Neural progenitor cell (in vitro differentiated cells): ENCODE results near the gene BTBD7. TPM values are rescaled to one million over a fixed set of nuclear protein-coding genes. Genes with fewer than 3 reads are reported as not detected.

Source experiments
- DNase-seq: peaks from one replicate; pipeline ENCODE4 v3.0.0-alpha.2; 2016; ENCODE audit warnings: low spot score
- H2AFZ ChIP-seq: fragments of 200-600 bp; sonication (generic); replicated peaks from 2 replicates; pipeline ENCODE4 v1.6.1; 2016; ENCODE audit warnings: antibody characterized with exemption
- H3F3A ChIP-seq: fragments of 200-600 bp; sonication (generic); 2 replicates; pipeline ENCODE4 v1.6.1; 2016; ENCODE audit warnings: antibody characterized with exemption, low read depth
- H3K27ac ChIP-seq: fragments of 200-600 bp; sonication (generic); 2 replicates; pipeline ENCODE4 v1.5.1; 2016; ENCODE audit warnings: mild to moderate bottlenecking
- H3K27me3 ChIP-seq: fragments of 200-600 bp; sonication (generic); 2 replicates; pipeline ENCODE4 v1.6.1; 2016; ENCODE audit warnings: mild to moderate bottlenecking, moderate library complexity
- H3K36me3 ChIP-seq: fragments of 200-600 bp; sonication (generic); 2 replicates; pipeline ENCODE4 v1.5.1; 2016
- H3K4me1 ChIP-seq: fragments of 200-600 bp; sonication (generic); 2 replicates; pipeline ENCODE4 v1.6.1; 2016; ENCODE audit warnings: mixed run types
- H3K4me2 ChIP-seq: fragments of 200-600 bp; sonication (generic); 2 replicates; pipeline ENCODE4 v1.6.1; 2016
- H3K4me3 ChIP-seq: fragments of 200-600 bp; sonication (generic); 2 replicates; pipeline ENCODE4 v1.5.1; 2016
- H3K79me2 ChIP-seq: fragments of 200-600 bp; sonication (generic); 2 replicates; pipeline ENCODE4 v1.6.1; 2016; ENCODE audit warnings: low read depth
- H3K9ac ChIP-seq: fragments of 200-600 bp; sonication (generic); 2 replicates; pipeline ENCODE4 v1.6.1; 2016
- H3K9me3 ChIP-seq: fragments of 200-600 bp; sonication (generic); 2 replicates; pipeline ENCODE4 v1.5.1; 2016; ENCODE audit warnings: low read depth
- H4K20me1 ChIP-seq: fragments of 200-600 bp; sonication (generic); 2 replicates; pipeline ENCODE4 v1.6.1; 2016; ENCODE audit warnings: low read depth
- H3K27ac Mint-ChIP-seq: 3 replicates; pipeline ENCODE4 v1.8.0; 2021; ENCODE audit warnings: mixed read lengths
- H3K27me3 Mint-ChIP-seq: 2 replicates; pipeline ENCODE4 v1.8.0; 2022; ENCODE audit warnings: low read depth, mild to moderate bottlenecking, inconsistent platforms, moderate library complexity, mixed read lengths; ENCODE audit not compliant: insufficient read depth
- H3K36me3 Mint-ChIP-seq: 3 replicates; pipeline ENCODE4 v1.8.0; 2021; ENCODE audit warnings: mixed read lengths
- H3K4me1 Mint-ChIP-seq: 3 replicates; pipeline ENCODE4 v1.8.0; 2021; ENCODE audit warnings: mixed read lengths
- H3K4me3 Mint-ChIP-seq: 3 replicates; pipeline ENCODE4 v1.8.0; 2021; ENCODE audit warnings: mild to moderate bottlenecking, moderate library complexity, mixed read lengths
- H3K9me3 Mint-ChIP-seq: 3 replicates; pipeline ENCODE4 v1.8.0; 2020; ENCODE audit warnings: mixed read lengths
- CTCF ChIP-seq: fragments of 200-600 bp; sonication (generic); IDR thresholded peaks from 2 replicates; pipeline ENCODE4 v1.5.1; 2017; ENCODE audit warnings: antibody characterized with exemption, mild to moderate bottlenecking
- EZH2 ChIP-seq: fragments of 200-600 bp; sonication (generic); IDR thresholded peaks from 2 replicates; pipeline ENCODE4 v1.6.1; 2017; ENCODE audit warnings: antibody characterized with exemption, mild to moderate bottlenecking, moderate library complexity
- EZH2phosphoT487 ChIP-seq: fragments of 200-600 bp; sonication (generic); IDR thresholded peaks from 2 replicates; pipeline ENCODE4 v1.6.1; 2017; ENCODE audit warnings: antibody characterized with exemption
- total RNA-seq: library from RNA; depleted of rRNA; stranded (reverse); fragments of >200 nt; gene quantifications from 2 replicates; pipeline ENCODE4 v1.2.3, GENCODE V29; 2015; ENCODE audit warnings: low replicate concordance

Gene BTBD7
- total RNA-seq, 1 donor from 2014 or later = 44.7 TPM

- TF ChIP-seq EZH2phosphoT487 (no peak), EZH2 (no peak), CTCF (no peak)
- peaks cover 27% of the 10 kb centered on the region for H3K4me1 ChIP-seq
- peaks cover 5% of the 10 kb centered on the region for H3K27me3 Mint-ChIP-seq
- no peaks in the 10 kb centered on the region for H3K27me3 ChIP-seq
- H3K9me3 ChIP-seq = no peaks in the 10 kb centered on the region
- peaks cover 31% of the 10 kb centered on the region for H4K20me1 ChIP-seq
- H3K4me2 ChIP-seq = peak overlapping the region; percentile 19
- H2AFZ ChIP-seq = no peak overlapping the region
- peaks cover 17% of the 10 kb centered on the region for H3F3A ChIP-seq
- no peaks in the 10 kb centered on the region for H3K36me3 ChIP-seq
- H3K27ac Mint-ChIP-seq = no peak overlapping the region
- no peak overlapping the region for H3K4me3 Mint-ChIP-seq
- H3K9ac ChIP-seq = no peak overlapping the region
- peak overlapping the region; percentile 57 for H3K27ac ChIP-seq
- H3K4me1 Mint-ChIP-seq = peaks cover 20% of the 10 kb centered on the region
- DNase-seq = no peak
- H3K36me3 Mint-ChIP-seq = peaks cover 2% of the 10 kb centered on the region
- peaks cover 100% of the 10 kb centered on the region for H3K79me2 ChIP-seq
- no peaks in the 10 kb centered on the region for H3K9me3 Mint-ChIP-seq
- no peak overlapping the region for H3K4me3 ChIP-seq
Measured at GRCh38 chr14:93303659-93304058, 29.2 kb downstream of the BTBD7 start.

DNA sequence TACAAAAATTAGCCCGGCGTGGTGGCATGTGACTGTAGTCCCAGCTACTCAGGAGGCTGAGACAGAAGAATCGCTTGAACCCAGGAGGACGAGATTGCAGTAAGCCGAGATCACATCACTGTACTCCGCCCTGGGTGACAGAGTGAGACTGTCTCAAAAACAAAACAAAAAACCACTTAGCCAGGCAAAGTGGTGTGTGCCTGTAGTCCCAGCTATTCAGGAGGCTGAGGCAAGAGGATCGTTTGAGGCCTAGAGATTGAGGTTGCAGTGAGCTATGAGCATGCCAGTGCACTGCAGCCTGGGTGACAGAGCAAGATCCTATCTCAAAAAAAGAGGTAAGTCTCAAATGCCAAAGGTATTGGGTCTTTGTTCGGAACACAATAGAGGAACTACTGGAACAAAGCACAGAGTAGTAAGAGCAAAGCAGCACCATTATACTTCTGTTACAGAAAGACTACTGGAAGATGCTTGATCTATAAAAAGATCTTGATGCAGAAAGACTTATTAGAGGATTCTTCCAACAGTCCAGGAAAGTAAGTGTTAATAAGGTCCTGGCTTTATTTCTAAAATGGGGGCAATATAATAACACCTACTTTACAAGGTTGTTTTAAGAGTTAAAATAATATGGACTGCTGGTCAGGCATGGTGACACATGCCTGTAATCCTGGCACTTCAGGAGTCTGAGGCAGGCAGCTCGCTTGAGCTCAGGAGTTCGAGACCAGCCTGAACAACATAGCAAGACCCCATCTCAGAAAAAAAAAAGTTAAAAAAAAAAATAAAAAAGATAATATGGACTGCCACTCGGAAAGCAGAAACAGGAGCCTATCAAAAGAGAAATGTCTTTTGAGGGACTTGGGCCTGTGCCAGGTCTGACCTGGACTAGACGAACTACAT lies 29.9 kb downstream of the BTBD7 start:
- TF ChIP-seq CTCF = no peak
- TF ChIP-seq EZH2phosphoT487 = no peak
- peak; percentile 43 for DNase-seq
- no peak overlapping the region for H3K4me3 ChIP-seq
- Mint-ChIP-seq H3K4me3 (no peak overlapping the region), H3K27ac (no peak overlapping the region), H3K36me3 (peaks cover 2% of the 10 kb centered on the region), H3K9me3 (no peaks in the 10 kb centered on the region), H3K4me1 (peaks cover 20% of the 10 kb centered on the region), H3K27me3 (peaks cover 5% of the 10 kb centered on the region)
- H3K79me2 ChIP-seq = peaks cover 100% of the 10 kb centered on the region
- peaks cover 17% of the 10 kb centered on the region for H3F3A ChIP-seq
- H3K27me3 ChIP-seq = no peaks in the 10 kb centered on the region
- H3K36me3 ChIP-seq = no peaks in the 10 kb centered on the region
- H3K9ac ChIP-seq = no peak overlapping the region
- H3K27ac ChIP-seq = peak overlapping the region; percentile 57
- H4K20me1 ChIP-seq = peaks cover 31% of the 10 kb centered on the region
- peaks cover 27% of the 10 kb centered on the region for H3K4me1 ChIP-seq
- H3K9me3 ChIP-seq = no peaks in the 10 kb centered on the region
- no peak overlapping the region for H3K4me2 ChIP-seq
- H2AFZ ChIP-seq = no peak overlapping the region

DNA sequence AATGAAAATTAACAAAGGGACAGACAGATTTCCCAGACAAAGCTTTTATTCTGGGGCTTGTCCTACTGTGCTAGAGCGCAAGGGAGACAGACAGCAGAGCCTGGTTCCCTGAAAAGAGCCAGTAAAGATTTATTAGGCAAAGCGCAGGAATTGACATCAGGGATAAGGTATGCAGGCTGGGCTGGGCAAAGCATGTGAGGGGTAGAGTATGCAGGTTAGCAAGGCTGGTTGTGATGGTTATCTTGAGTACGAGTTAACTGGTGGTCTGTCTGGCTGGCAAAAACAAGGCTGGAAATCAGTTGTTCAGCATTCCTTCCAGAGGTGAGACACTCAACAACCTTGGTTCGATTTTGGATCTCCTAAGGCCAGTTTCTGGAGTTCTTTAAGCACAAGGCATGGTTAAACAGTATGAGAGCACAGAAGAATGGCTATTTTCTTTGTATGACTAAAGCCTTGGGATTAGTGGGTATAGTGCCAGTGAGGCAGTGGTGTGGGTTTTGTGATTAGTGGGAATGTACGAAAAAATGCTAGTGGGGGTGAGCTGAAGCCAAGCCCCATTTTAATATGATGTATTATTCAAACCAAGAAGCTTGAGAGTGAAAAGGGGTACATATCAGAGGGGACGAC lies 30.9 kb downstream of the BTBD7 start:
- Histone ChIP-seq H3F3A (peaks cover 17% of the 10 kb centered on the region), H3K4me1 (peaks cover 30% of the 10 kb centered on the region), H3K4me3 (no peak overlapping the region), H3K27me3 (no peaks in the 10 kb centered on the region), H4K20me1 (peaks cover 38% of the 10 kb centered on the region), H3K4me2 (no peak overlapping the region), H3K9me3 (no peaks in the 10 kb centered on the region), H3K79me2 (peaks cover 100% of the 10 kb centered on the region), H3K36me3 (no peaks in the 10 kb centered on the region), H3K9ac (no peak overlapping the region), H2AFZ (no peak overlapping the region), H3K27ac (peak overlapping the region; percentile 69)
- Mint-ChIP-seq H3K9me3 (no peaks in the 10 kb centered on the region), H3K4me1 (peaks cover 20% of the 10 kb centered on the region), H3K27me3 (peaks cover 5% of the 10 kb centered on the region), H3K4me3 (no peak overlapping the region), H3K27ac (peak overlapping the region; percentile 21), H3K36me3 (peaks cover 2% of the 10 kb centered on the region)
- no peak for TF ChIP-seq CTCF
- no peak for TF ChIP-seq EZH2
- no peak for TF ChIP-seq EZH2phosphoT487
- peak; percentile 13 for DNase-seq
